Measurements from ENCODE around the gene ANO10.

The ANO10 gene

DNA sequence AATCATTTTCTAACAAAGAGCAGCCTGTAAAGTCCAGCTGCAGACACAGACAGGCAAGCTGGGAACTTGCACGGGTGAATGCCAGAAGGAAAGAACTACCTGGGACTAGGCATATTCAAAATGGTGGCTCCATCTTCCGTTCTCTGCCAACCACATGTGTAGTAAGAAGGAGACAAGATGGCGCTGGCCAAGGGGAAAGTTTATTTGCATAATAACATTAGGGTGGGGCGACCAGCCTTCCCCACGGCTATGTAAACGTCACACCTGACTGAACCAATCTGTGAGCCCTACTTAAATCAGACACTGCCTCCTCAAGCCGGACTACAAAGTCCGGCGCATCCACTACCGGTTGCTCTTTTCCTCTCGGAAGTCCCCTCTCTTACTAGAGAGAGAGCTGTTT, 204.7 kb downstream of the ANO10 start:
- no peak for DNase-seq (ENCODE audit: low spot score)

DNA sequence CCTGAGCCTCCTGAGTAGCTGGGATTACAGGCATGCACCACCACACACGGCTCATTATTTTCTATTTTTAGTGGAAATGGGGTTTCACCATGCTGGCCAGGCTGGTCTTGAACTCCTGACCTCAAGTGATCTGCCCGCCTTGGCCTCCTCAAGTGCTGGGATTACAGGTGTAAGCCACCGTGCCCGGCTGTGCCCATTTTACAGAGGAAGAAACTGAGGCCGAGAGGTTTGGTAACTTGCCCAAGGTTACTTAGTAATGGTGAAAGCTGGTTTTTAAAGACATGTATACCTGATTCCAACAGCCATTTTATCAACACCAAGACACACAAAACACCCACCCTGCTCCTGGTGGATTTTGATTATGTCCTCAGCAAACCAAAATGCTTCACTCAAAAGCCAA, 206.7 kb downstream of the ANO10 start:
- DNase-seq (ENCODE audit: low spot score), result no peak

DNA sequence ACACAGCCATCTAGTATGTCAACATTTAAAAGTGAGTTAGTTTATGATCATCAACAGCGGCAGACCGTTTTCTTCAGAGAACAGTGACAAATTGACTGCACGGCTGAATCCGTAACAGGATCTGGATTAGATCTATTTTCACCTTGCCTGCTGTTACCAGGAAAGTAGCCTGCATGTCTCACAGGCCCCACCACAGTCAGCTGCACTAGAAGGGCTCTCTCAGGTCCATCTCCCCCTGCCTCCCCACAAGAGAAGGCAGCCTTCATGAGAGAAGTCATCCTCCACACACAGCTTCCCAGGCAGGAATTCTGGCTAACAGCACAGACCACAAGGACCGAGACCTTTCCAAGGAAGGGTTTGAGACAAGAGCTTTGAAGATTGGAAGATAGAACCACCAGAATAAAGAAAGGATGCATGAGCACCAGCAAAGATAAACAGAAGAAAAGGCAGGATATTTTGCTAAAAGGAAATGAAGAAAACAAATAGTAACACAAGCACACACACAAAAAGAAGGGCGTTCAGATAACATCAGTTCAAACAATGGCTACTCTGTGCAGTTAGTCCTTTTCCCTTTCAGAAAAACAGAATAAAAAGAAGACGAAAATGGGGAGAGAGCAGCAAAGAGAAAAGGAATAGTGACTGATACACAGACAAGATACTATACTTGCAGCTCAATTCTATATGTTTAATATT, 208.0 kb downstream of the ANO10 start:
- no peak for DNase-seq (ENCODE audit: low spot score)

DNA sequence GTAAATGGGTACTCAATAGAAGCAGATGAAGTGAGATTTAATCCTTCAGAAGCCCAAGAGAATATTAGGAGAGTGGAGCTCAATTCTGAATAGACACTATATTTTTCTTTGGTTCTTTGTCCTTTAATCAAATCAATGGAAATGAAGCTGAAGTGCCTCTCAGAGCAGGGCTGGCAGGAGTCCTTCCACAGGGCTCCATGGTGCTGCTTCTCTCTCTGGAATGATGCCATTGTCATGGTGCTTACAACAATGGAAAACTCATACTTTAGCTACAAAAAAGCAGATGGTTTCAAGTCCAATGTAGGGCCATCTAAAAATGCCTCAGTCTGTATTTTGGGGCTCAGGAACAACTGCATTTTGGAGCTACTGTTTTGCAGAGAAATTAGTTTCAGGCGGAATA, 210.4 kb downstream of the ANO10 start:
- no peak for DNase-seq (ENCODE audit: low spot score)

DNA sequence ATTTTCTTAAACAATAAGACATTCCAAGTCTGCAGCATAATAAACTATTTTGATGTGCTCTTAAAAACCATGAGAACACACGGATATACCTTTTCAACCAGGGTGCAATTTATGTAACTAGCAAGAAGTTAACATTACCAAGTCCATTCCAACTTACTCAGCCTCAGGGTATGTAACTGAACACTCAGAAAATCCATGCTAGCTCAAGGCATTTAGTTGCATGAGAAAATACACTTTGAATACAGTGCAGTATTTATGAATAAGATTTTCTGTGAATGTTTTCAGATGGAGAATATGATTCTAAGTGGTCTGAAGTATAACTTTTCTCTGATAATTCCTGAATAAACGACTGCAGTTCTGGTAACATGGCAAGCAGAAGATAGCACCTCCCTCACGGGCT, 211.2 kb downstream of the ANO10 start:
- no peak for DNase-seq (ENCODE audit: low spot score)

DNA sequence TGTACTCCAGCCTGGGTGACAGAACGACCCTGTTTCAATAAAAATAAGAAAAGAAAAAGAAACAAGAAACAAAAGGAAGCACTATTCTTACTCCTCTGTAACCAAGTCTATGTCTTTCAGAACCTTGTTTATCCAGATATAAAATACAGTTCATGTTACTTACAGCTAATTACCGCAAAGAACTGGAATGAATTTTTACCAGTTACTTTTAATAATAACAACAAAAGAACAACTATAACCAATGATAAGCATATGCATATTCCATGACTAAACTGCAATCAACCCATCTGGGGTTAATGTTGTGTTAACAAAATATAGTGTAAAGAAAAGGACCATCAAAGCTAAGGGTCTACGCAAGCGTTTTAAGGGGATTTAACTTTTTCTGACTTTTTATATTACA, 212.3 kb downstream of the ANO10 start:
- no peak for DNase-seq (ENCODE audit: low spot score)

DNA sequence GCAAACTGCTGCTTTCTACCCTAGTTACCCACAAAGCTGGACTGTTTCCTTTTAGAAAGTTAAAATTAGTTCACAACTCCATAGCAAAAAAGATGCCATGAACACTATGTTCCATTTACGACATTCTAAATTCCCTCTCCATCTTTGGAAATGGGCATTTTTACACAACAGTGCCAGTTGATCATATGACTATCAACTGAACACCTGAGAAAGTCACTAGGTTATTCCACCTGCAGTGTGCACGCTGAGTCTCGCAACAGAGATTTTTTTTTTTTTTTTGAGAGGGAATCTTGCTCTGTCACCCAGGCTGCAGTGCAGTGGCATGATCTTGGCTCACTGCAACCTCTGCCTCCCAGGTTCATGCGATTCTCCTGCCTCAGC, 215.2 kb downstream of the ANO10 start:
- no peak for DNase-seq (ENCODE audit: low spot score)

DNA sequence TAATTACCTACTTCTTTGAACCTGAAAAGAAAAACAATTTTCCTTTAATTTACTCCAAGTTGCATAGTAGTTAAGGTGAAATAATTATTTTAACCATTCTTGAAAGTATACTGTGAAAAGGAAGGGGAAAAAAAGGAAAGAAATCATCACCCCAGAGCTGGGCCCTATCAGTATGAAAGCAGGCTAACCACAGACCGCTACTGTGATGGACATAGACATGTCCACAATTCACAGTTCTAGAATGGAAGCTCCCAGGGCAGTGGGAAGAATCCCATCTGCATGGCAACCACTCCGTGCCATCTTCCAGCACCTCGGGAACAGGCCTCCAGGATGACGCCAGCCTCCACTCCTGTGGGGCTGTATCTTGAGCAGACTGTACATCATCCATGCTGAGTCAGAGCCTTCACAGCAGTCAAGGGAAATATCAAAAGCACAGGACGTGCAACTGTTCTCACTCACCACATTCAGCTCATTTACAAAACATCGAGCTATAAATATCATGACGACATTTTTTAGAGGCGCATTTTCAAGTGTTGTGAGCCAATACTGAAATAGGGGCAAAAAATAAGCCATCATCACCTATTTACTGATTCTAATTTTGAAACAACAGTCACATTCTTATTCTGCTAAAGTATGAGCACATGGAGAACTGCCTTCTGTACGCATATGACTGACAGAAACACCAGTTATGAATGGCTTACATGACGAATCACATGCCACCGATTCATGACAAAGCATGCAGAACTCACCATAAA, 215.7 kb downstream of the ANO10 start:
- peak; percentile 20 for DNase-seq (ENCODE audit: low spot score)

DNA sequence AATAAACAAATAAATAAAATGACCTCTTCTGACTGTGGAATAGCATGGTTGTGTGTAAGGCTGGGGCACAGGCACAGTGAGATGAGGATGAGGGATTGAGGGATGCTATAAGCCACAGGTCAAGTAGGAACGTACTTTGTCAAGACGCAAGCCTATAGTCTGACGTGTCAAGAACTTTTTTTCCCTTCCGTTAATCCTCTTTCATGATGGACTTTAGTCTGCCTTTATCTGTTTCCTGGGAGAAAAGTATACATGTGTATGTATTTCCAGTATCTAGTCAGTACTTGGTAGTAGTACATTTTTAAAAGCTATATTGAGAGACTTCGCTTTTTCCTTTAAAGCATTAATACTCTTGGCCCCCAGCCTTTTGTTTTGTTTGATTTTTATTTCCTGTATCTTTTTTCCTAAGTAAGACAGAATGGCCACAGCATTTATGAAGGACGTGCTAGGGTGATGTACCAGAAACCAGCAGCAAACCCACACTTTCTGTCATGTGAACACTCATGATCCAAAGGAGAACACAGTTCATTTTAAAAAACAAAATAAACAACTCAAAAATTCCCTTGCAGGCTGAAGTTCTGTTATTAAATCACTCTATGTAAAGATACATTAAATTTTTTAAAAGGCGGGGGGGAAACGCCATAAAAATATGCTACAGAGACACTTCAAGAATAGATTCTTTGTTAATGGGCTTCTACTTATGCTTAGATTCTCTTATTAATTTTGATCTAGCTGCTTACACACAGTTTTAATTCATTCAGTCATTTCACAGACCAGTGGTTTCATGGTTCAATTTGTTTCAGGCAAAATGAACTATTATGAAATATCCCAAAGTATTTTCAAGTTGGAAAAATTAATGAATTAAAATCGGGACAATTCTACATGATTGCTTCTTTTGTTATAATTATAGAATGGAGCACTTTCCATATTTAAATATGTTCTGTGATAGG, 220.8 kb downstream of the ANO10 start:
- no peak for DNase-seq (ENCODE audit: low spot score)

DNA sequence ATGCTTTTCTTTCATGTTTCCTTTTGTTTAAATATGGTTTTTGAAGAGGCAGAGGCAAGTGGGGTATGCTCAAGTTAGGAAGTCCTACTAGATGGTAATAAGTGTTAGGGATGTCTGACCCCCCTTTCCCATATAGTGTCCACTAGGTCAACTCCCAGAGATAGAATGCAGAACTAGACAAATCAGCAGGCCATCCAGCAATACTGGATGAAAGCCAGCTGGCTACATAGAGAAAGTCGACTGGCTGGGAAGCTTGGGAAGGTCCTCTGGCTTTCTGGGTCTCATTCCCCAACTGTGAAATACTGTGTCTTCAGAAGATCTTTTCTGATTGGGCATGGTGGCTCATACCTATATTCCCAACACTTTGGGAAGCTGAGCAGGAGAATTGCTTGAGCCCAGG, 221.6 kb downstream of the ANO10 start:
- DNase-seq (ENCODE audit: low spot score), result no peak

DNA sequence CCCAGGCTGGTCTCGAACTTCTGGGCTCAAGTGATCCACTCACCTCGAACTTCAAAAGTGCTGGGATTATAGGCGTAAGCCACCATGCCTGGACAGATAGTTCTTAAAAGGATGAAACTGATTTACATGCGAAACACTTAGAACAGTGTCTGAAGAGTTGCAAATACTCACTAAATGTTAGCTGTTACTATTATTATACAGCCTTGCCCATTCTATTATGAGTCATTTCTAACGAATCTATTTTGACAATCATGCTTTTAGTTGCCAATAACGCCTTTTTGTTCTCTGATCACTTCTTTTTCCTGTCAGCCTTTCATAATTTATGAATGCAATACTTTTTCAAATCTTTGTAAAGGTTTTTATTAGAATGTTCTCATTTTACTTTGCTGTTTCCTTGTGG, 222.8 kb downstream of the ANO10 start:
- DNase-seq (ENCODE audit: low spot score), result no peak

DNA sequence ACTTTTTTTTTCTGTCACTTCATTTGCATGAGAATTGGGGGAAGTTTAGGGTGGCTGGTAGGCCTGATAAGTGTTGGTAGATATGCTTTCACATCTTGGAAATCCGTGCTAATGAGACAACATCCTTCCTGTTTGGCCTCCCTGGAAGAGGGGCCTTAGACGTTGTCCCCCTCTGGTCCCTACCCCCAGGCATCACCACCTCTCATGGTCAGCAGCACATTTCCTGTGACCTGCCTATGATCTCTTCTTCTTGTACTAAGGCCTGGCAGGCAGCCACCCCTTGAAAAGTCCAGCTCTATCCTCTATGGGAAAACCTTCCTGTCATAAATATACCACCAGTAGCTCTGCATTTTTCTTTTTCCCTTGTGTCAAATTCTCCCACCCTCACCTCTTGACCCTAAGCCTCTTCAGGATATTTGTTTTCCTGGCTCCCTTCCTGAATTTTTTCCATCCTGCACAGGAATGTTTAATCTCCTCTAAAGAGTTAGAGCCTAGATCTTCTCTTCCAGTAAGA, 227.7 kb downstream of the ANO10 start:
- DNase-seq (ENCODE audit: low spot score), result no peak

DNA sequence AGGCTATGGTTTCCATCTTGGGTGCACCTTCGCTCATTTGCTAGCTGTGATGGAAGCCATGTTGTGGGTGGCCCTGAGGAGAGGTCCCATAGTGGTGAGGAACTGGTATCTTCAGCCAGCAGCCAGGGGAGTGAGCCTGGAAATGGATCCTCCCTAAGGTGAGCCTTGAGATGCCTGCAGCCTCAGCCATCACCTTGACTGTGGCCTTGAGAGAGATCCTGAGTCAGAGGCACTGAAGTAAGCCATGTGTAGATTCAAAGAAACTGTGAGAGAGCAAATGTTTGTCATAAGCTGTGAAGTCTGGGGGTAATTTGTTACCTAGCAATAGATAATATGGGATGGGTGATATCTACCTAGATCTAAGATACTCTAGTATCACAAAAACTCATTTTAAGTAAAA, 230.2 kb downstream of the ANO10 start:
- DNase-seq (ENCODE audit: low spot score), result no peak

DNA sequence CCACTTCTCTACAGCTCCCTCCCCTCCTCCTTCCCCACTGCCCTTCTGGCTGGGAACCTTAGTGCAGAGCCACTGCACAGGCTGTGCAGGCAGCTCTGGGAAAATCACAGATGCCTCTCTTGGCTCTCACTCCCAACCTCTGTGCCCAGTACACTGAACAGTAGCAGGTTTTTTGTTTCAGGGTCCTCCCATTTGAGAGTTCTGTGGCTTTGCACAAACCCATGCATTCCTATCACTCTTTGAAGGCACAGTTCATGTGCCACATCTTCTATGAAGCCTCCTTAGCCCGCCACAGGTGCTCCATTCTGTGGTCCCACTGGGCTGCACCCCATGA, 231.6 kb downstream of the ANO10 start:
- no peak for DNase-seq (ENCODE audit: low spot score)

DNA sequence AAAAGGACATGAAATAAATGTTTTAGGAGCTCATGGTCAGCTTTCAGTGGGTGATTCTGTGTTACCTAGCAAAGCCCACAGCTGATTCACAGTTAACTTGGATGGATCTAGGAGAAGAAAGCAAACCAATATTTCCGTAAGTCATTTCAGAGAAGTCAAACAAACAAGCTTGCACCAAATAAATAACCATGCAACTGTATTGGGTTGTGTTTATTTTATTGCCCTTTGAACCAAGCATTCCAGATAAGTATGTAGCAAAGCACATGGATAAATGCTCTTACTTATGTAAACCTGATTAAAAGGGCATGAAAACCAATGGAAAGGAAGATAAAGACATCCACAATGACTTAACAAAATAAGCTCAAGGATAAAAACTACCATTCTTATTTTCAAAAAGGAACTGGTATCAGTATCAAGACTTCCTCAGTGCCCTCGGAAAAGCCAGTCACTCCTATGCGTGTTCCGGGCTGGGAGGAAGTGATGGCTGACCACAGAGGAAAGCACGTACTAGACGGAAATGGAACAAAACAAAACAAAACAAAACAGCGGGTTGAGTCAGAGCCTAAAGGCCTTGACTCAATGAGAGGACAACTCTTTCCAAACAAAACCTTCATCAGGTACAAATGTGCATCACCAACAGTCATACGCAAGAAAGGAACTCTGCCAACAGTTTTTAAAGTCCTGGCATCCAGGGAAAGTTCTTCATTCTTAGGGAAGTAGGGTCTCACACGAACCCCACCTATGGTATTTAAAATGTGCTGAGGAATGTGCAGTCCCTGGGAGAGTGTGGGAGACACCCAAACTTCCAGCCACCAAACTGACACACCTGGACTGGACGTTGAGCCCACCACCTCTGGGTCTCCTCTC, 232.2 kb downstream of the ANO10 start:
- DNase-seq (ENCODE audit: low spot score), result peak; percentile 46

DNA sequence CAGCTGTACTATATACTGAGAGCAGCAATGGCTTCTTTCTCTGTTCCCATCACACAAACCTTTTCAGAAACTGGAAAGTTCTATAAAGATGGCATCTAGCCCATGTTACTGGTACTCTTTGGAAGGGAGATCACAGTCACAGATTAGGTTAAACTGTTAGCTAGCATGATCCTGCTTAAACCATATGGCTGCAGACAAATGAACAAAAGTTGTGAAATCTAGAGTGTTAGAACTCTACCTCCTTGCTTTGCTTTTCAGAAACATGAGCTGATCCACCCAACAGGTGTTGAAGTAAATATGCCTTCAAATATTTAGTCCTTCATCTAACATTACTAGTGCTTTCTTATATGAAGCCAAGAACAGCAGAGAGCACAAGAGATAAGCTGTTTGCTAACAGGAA, 232.9 kb downstream of the ANO10 start:
- no peak for DNase-seq (ENCODE audit: low spot score)

DNA sequence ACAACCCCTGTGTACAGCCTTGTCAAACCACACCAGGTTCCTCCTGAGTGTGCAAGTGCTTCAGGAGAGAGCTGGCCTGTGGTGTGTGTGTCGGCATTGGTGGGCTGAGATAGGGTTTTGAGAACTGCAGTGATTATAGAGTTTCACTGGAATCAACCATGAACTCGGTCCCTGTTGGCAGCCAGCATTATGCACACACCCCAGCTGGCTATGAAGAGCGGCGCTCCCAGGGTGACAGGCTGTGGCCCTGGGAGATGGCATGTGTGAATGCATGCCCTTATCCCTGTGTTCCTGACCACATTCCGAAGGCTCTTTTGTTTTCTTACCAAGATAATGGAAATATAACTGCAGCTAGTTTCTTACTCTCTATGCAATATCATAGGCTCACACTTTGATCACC, 233.6 kb downstream of the ANO10 start:
- DNase-seq (ENCODE audit: low spot score), result no peak

DNA sequence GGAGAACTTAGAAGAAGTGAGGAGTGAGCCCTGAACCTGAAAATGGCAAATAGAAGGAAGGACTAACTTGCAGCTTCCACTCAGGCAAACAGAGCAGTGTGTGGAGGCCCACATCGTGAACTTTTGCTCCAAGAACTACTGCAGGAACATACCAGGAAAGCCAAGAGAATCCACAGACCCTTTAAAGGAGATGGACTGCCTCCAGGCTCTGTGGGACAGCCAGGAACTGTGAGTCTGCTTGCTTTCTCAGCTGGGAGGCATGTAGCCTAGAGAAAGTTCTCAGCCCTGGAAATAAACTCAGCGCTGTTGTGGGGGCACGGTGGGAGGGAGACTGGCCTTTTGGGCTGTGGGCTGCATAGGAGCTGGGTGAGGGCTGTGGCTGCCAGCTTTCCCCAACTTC, 242.5 kb downstream of the ANO10 start:
- peak; percentile 46 for DNase-seq (ENCODE audit: low spot score)

DNA sequence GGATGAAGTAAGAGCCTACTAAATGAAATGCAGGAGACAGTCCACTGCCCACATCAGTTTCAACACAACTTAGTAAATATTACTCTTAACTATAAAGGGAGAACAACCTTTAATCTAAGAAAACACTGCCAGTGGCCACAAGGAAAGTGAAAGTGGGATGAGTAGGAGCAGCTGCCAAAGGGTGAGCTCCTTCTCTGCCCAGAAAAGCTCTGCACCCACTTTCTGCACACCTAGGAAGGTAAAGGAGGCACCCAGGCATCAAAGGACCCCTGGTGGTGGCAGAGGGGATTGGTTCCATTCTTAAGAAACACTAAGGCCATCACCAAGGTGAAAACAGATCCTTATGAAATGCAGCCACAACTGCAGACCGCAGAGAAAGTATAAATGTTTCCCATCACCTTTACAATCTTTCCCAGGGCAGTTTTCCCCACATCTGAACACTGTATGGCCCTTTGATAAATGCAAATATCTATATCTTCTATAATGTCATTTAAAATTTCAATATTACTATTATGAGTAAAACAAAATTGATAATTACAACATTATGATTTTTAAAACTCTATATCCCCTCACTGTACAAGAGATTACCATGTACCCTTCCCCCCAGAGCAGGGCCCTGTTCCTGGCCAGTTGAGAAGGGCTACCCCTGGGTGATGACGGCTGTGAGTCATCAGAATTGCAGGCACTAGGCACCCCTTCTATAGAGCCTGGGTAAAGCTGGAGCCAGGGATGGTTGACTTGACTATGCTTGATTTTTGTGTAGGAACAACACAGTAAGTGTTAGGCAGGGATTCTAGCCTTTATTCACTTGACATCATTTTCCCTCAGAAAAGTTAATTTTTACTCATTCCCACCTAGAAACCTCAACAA, 243.5 kb downstream of the ANO10 start:
- DNase-seq (ENCODE audit: low spot score), result peak; percentile 31

DNA sequence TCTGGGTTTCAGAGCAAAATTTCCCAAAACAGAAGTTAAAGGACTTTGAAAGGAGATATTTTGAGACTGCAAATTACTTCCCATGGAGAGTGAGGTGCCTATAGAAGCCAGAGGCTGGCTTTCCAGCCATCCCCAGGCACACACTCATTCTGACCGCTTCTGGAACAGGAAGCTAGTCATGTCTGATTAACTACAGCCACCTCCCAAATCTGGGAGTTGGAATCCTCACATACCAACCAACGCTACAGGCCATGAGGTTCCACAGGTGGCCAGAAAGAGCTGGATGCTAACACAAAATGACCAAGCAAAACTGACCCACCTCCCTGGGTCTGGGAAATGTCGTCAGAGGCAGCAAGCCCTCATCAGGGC, 248.3 kb downstream of the ANO10 start:
- no peak for DNase-seq (ENCODE audit: low spot score)
